Activated CD4-positive, CD25-positive, alpha-beta regulatory T cell treated with anti-CD3 and anti-CD28 coated beads, Interleukin-2, amount 50 U/mL, for 24 hours (primary cell): Measurements from ENCODE around the gene TYK2.

Experiments
- ATAC-seq, 2 donors: fragments of 150-1000 bp; cut with Tn5 transposase; one replicate each; pipeline ENCODE4 v1.10.0; 2021; ENCODE audit warnings: mild to moderate bottlenecking in 1 of 2, moderate library complexity in 1 of 2

Gene TYK2

DNA sequence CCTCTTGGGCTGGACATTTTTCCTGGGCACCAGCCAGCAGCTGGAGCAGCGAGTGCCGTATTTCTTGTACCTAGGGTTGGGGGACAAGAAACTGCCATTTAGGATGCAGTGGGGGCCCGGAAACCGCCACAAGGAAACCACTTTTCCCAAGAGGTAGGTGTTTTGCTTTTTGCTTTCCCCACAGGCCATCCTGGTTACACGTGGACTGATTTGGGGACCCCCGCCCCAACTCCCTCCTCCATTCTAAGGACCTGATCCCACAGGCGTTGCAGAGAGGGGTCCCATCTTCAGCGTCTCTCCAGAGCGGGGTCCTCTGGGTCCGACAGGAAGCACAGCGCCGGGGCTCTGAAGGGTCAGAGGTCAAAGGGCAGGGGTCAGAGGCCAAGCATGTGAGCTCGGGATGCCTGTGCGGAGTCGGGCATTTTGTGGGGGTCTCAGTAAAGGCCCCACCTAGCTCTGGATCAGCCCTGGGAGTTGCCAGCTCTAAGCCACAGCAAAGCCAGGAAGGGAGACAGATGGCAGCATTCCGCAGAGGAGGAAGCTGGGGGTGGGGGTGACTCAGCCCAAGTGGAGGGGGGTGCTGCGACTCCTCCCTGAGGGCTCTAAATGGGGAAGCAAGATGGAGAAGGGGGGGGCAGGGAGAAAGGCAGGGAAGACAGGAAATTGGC, 75.1 kb downstream of the TYK2 start:
- ATAC-seq, result no peak
